Tibial nerve (tissue), 4 donors: ENCODE data around the gene NME7. TPM values are rescaled to one million over a fixed set of nuclear protein-coding genes. Genes with fewer than 3 reads are reported as not detected.

Source experiments
- DNase-seq, 2 donors: peaks; one replicate each; pipeline ENCODE4 v3.0.0-alpha.2; 2019; ENCODE audit warnings: low spot score in 2 of 2
- H3K27ac ChIP-seq, 4 donors: fragments of 200-600 bp; sonication (generic) in 3 of 4; one replicate each; pipeline ENCODE4 v1.5.1; 2017 to 2019; ENCODE audit warnings: mild to moderate bottlenecking in 1 of 4
- H3K27me3 ChIP-seq, 2 donors: fragments of 200-600 bp; sonication (generic) in 1 of 2; one replicate each; pipeline versions ENCODE4 v1.5.1 to v1.6.0; 2017 to 2019
- H3K36me3 ChIP-seq, 3 donors: fragments of 200-600 bp; sonication (generic); one replicate each; pipeline ENCODE4 v1.5.1; 2018 to 2019
- H3K4me1 ChIP-seq, 4 donors: fragments of 200-600 bp; sonication (generic) in 3 of 4; one replicate each; pipeline ENCODE4 v1.5.1; 2017 to 2019
- H3K4me3 ChIP-seq, 4 donors: fragments of 200-600 bp; sonication (generic) in 3 of 4; one replicate each; pipeline ENCODE4 v1.5.1; 2017 to 2019; ENCODE audit warnings: mild to moderate bottlenecking in 1 of 4, moderate library complexity in 1 of 4
- H3K9me3 ChIP-seq, 4 donors: fragments of 200-600 bp; sonication (generic) in 3 of 4; one replicate each; pipeline ENCODE4 v1.5.1; 2017 to 2019
- CTCF ChIP-seq, 5 experiments: fragments of 200-600 bp in 3 of 5; fragments of 450-650 bp in 2 of 5; sonication (generic) in 3 of 5; IDR thresholded peaks; one replicate each; pipeline ENCODE4 v1.5.1; 2016 to 2019; ENCODE audit warnings: antibody characterized with exemption in 5 of 5, mild to moderate bottlenecking in 3 of 5, moderate library complexity in 2 of 5
- EP300 ChIP-seq, 2 donors: sonication (generic); formaldehyde crosslinking; IDR thresholded peaks; one replicate each; pipeline ENCODE4 v1.6.1; 2017; ENCODE audit warnings: antibody characterized with exemption in 2 of 2, mild to moderate bottlenecking in 1 of 2
- POLR2A ChIP-seq, 2 donors: fragments of 450-650 bp; IDR thresholded peaks; one replicate each; pipeline ENCODE4 v1.6.1; 2017; ENCODE audit warnings: antibody characterized with exemption in 2 of 2, mild to moderate bottlenecking in 2 of 2, moderate library complexity in 2 of 2
- whole genome bisulfite sequencing, 2 donors: methylation state at CpG; one replicate each; pipeline ENCODE4 v1.1.5; 2018; 5-methylcytosine and 5-hydroxymethylcytosine counted together
- total RNA-seq, 4 donors: library from RNA; depleted of rRNA; stranded (reverse); fragments of >200 nt; gene quantifications; one replicate each; pipeline ENCODE4 v1.1.0, GENCODE V29; 2016

Gene NME7
- total RNA-seq, 4 donors from 2014 or later = 8.2 to 26.2 (median 17.5) TPM

- Histone ChIP-seq H3K27me3 (no peaks in the 10 kb centered on the region), H3K9me3 (no peaks in the 10 kb centered on the region), H3K27ac (no peak overlapping the region), H3K4me1 (peaks cover 0 to 12% (median 0%) of the 10 kb centered on the region in 4 donors), H3K4me3 (no peak overlapping the region), H3K36me3 (no peaks in the 10 kb centered on the region)
- 61 to 67% methylated on average over 2 of the region's 2 CpGs for WGBS, 2 donors
- DNase-seq = no peak
- TF ChIP-seq EP300 (IDR thresholded peaks at IDR 0.05) (no peak), POLR2A (IDR thresholded peaks at IDR 0.05) (no peak), CTCF (IDR thresholded peaks at IDR 0.05) (no peak)
Observed at GRCh38 chr1:169085911-169086310, 281.7 kb downstream of the NME7 start.

Other genes starting within 250 kb of the NME7 start
- 10 to 100 TPM; 17.8 to 36.0 (median 29.4) TPM for gene BLZF1, start 398 bp upstream of the NME7 start, total RNA-seq
- gene CCDC181, start 59.7 kb upstream of the NME7 start, total RNA-seq = 1 to 10 TPM in 3 of 4 donors, under 1 TPM in 1; 0.39 to 3.6 (median 1.6) TPM
- gene SLC19A2, start 118.1 kb upstream of the NME7 start, total RNA-seq = 10 to 100 TPM; 25.1 to 51.6 (median 35.6) TPM
- under 1 TPM in 3 of 4 donors, not detected in 1; 0.42 to 0.98 (median 0.60) TPM for gene F5, start 218.7 kb upstream of the NME7 start, total RNA-seq